Progenitor cell of endocrine pancreas (in vitro differentiated cells): ENCODE data around the gene PZP. TPM values are rescaled to one million over a fixed set of nuclear protein-coding genes. Genes with fewer than 3 reads are reported as not detected.

Experiments used
- DNase-seq: peaks from one replicate; pipeline ENCODE4 v3.0.0; 2021; ENCODE audit warnings: low spot score; ENCODE audit not compliant: unreplicated experiment
- H3K27ac Mint-ChIP-seq: 2 replicates; pipeline ENCODE4 v1.8.0; 2021; ENCODE audit warnings: mild to moderate bottlenecking, moderate library complexity, mixed read lengths
- H3K27me3 Mint-ChIP-seq: 2 replicates; pipeline ENCODE4 v1.8.0; 2021; ENCODE audit warnings: mixed read lengths
- H3K36me3 Mint-ChIP-seq: 2 replicates; pipeline ENCODE4 v1.8.0; 2022; ENCODE audit warnings: mixed read lengths; ENCODE audit not compliant: insufficient read depth
- H3K4me1 Mint-ChIP-seq: 2 replicates; pipeline ENCODE4 v1.8.0; 2021; ENCODE audit warnings: low read depth, mixed read lengths
- H3K4me3 Mint-ChIP-seq: 2 replicates; pipeline ENCODE4 v1.8.0; 2021; ENCODE audit warnings: low read depth, mild to moderate bottlenecking, moderate library complexity, mixed read lengths
- H3K9me3 Mint-ChIP-seq: 2 replicates; pipeline ENCODE4 v1.8.0; 2021; ENCODE audit warnings: low read depth, mixed read lengths
- CTCF ChIP-seq: fragments of 200-600 bp; sonication (generic); IDR thresholded peaks from one replicate; pipeline ENCODE4 v1.5.0; 2021; ENCODE audit warnings: antibody characterized with exemption, mild to moderate bottlenecking; ENCODE audit not compliant: unreplicated experiment
- total RNA-seq: library from RNA; stranded (reverse); gene quantifications from 2 replicates; pipeline ENCODE4 v1.2.1, GENCODE V29; 2021

The PZP gene
- total RNA-seq, 1 donor from 2014 or later: 0.29 TPM

- Mint-ChIP-seq H3K9me3 (peaks cover 10% of the 10 kb centered on the region), H3K36me3 (peaks cover 9% of the 10 kb centered on the region), H3K4me3 (no peak overlapping the region), H3K27me3 (no peaks in the 10 kb centered on the region), H3K4me1 (peaks cover 24% of the 10 kb centered on the region), H3K27ac (no peak overlapping the region)
- no peak for DNase-seq
- TF ChIP-seq CTCF: no peak
Measured at GRCh38 chr12:9124383-9125031, 83.7 kb downstream of the PZP start.

GRCh38 chr12:9123781-9124382, 84.3 kb downstream of the PZP start:
- H3K27me3 Mint-ChIP-seq: no peaks in the 10 kb centered on the region
- no peak overlapping the region for H3K4me3 Mint-ChIP-seq
- peaks cover 8% of the 10 kb centered on the region for H3K36me3 Mint-ChIP-seq
- peaks cover 9% of the 10 kb centered on the region for H3K9me3 Mint-ChIP-seq
- no peak overlapping the region for H3K27ac Mint-ChIP-seq
- TF ChIP-seq CTCF: no peak
- no peak for DNase-seq
- peaks cover 28% of the 10 kb centered on the region for H3K4me1 Mint-ChIP-seq

GRCh38 chr12:9122091-9122609, 86.0 kb downstream of the PZP start:
- TF ChIP-seq CTCF: no peak
- DNase-seq: no peak
- Mint-ChIP-seq H3K9me3 (peaks cover 7% of the 10 kb centered on the region), H3K27ac (peak overlapping the region; percentile 73), H3K27me3 (no peaks in the 10 kb centered on the region), H3K4me1 (peaks cover 30% of the 10 kb centered on the region), H3K36me3 (peaks cover 3% of the 10 kb centered on the region), H3K4me3 (peak overlapping the region; percentile 41)

GRCh38 chr12:9120487-9121184, 87.6 kb downstream of the PZP start:
- peak overlapping the region; percentile 57 for H3K27ac Mint-ChIP-seq
- no peak overlapping the region for H3K4me3 Mint-ChIP-seq
- peaks cover 30% of the 10 kb centered on the region for H3K4me1 Mint-ChIP-seq
- H3K27me3 Mint-ChIP-seq: no peaks in the 10 kb centered on the region
- no peak for DNase-seq
- TF ChIP-seq CTCF: no peak
- H3K9me3 Mint-ChIP-seq: peaks cover 3% of the 10 kb centered on the region
- H3K36me3 Mint-ChIP-seq: peaks cover 1% of the 10 kb centered on the region

GRCh38 chr12:9118158-9118557, 90.0 kb downstream of the PZP start:
- DNase-seq: no peak
- TF ChIP-seq CTCF: no peak
- Mint-ChIP-seq H3K36me3 (no peaks in the 10 kb centered on the region), H3K27me3 (no peaks in the 10 kb centered on the region), H3K9me3 (no peaks in the 10 kb centered on the region), H3K4me3 (no peak overlapping the region), H3K4me1 (peaks cover 33% of the 10 kb centered on the region), H3K27ac (no peak overlapping the region)
